ENCODE results near the gene TM9SF4.

DNA sequence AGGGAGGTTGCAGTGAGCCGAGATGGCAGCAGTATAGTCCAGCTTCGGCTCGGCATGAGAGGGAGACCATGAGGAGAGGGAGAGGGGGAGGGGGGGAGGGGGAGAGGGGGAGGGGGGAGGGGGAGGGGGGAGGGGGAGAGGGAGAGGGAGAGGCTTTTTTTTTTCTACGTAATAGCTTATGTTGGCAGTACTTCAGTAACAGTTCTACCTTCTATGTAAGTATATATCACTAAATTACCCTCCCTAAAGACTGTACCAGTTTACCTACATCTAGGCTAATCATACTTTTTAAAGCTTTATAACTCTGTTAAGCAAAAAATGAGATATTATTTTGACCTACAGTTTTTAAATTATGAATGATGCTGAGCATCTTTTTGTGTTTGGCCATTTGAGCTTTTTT lies 13.6 kb downstream of the TM9SF4 start:
- TF ChIP-seq, protein P1, sequence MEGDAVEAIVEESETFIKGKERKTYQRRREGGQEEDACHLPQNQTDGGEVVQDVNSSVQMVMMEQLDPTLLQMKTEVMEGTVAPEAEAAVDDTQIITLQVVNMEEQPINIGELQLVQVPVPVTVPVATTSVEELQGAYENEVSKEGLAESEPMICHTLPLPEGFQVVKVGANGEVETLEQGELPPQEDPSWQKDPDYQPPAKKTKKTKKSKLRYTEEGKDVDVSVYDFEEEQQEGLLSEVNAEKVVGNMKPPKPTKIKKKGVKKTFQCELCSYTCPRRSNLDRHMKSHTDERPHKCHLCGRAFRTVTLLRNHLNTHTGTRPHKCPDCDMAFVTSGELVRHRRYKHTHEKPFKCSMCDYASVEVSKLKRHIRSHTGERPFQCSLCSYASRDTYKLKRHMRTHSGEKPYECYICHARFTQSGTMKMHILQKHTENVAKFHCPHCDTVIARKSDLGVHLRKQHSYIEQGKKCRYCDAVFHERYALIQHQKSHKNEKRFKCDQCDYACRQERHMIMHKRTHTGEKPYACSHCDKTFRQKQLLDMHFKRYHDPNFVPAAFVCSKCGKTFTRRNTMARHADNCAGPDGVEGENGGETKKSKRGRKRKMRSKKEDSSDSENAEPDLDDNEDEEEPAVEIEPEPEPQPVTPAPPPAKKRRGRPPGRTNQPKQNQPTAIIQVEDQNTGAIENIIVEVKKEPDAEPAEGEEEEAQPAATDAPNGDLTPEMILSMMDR (IDR thresholded peaks at IDR 0.05; ENCODE audit: insufficient read depth, low read length) = no peak
- TF ChIP-seq, protein P2, sequence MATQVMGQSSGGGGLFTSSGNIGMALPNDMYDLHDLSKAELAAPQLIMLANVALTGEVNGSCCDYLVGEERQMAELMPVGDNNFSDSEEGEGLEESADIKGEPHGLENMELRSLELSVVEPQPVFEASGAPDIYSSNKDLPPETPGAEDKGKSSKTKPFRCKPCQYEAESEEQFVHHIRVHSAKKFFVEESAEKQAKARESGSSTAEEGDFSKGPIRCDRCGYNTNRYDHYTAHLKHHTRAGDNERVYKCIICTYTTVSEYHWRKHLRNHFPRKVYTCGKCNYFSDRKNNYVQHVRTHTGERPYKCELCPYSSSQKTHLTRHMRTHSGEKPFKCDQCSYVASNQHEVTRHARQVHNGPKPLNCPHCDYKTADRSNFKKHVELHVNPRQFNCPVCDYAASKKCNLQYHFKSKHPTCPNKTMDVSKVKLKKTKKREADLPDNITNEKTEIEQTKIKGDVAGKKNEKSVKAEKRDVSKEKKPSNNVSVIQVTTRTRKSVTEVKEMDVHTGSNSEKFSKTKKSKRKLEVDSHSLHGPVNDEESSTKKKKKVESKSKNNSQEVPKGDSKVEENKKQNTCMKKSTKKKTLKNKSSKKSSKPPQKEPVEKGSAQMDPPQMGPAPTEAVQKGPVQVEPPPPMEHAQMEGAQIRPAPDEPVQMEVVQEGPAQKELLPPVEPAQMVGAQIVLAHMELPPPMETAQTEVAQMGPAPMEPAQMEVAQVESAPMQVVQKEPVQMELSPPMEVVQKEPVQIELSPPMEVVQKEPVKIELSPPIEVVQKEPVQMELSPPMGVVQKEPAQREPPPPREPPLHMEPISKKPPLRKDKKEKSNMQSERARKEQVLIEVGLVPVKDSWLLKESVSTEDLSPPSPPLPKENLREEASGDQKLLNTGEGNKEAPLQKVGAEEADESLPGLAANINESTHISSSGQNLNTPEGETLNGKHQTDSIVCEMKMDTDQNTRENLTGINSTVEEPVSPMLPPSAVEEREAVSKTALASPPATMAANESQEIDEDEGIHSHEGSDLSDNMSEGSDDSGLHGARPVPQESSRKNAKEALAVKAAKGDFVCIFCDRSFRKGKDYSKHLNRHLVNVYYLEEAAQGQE (IDR thresholded peaks at IDR 0.05; ENCODE audit: insufficient replicate concordance, low read depth) = no peak
- TF ChIP-seq POLR2AphosphoS5 (IDR thresholded peaks at IDR 0.05; ENCODE audit: low read depth) = no peak
- no peak for TF ChIP-seq SPI1 (IDR thresholded peaks at IDR 0.05; ENCODE audit: borderline replicate concordance, low read depth)

All from HL-60 (cell line).